SK-N-SH (cell line): Measurements from ENCODE around the gene HOXC10. TPM values are rescaled to one million over a fixed set of nuclear protein-coding genes. Genes with fewer than 3 reads are reported as not detected.
A peak's percentile ranks its signal among the peaks of the same experiment; 100 is the strongest.

Source experiments
- CTCF ChIA-PET: fragments of 300-600, 350-600 bp; formaldehyde crosslinking; extraction: SDS; loops from one replicate; lab custom pipeline; 2021; lab: Yijun Ruan, JAX
- POLR2A ChIA-PET: fragments of 350-600 bp; sonication (Branson Sonifier 250); formaldehyde crosslinking; extraction: SDS; loops from one replicate; lab custom pipeline; 2020; ENCODE audit warnings: antibody characterized with exemption, inconsistent platforms; lab: Yijun Ruan, JAX
- DNase-seq: peaks from one replicate; pipeline ENCODE4 v3.0.0; 2012
- H2AFZ ChIP-seq: fragments of 200-600 bp; sonication (generic); 2 replicates; pipeline ENCODE4 v1.8.1; 2016; ENCODE audit warnings: antibody characterized with exemption, mild to moderate bottlenecking, low read depth
- H3F3A ChIP-seq: fragments of 200-600 bp; sonication (generic); replicated peaks from 2 replicates; pipeline ENCODE3; 2016; ENCODE audit warnings: antibody characterized with exemption, mild to moderate bottlenecking; ENCODE audit not compliant: insufficient read depth
- H3K27ac ChIP-seq, 2 experiments: fragments of 200-500 bp in 1 of 2; fragments of 200-600 bp in 1 of 2; sonication (Bioruptor generic) in 1 of 2; sonication (generic), shearing (Covaris generic) in 1 of 2; 2 replicates each; pipeline versions ENCODE4 v1.5.1 to v1.6.1; 2014 to 2016; ENCODE audit warnings: low read depth in 2 of 2, inconsistent platforms in 1 of 2, low read length in 1 of 2, mild to moderate bottlenecking in 1 of 2, mixed read lengths in 1 of 2
- H3K27me3 ChIP-seq: fragments of 200-600 bp; sonication (generic), shearing (Covaris generic); 2 replicates; pipeline ENCODE4 v1.6.1; 2016; ENCODE audit warnings: mixed run types; ENCODE audit not compliant: insufficient read depth
- H3K36me3 ChIP-seq, 2 experiments: fragments of 200-500 bp in 1 of 2; fragments of 200-600 bp in 1 of 2; sonication (Bioruptor generic) in 1 of 2; sonication (generic) in 1 of 2; replicated peaks in 1 of 2; 2 replicates each; pipeline versions ENCODE3 to v1.5.1; 2014 to 2016; ENCODE audit warnings: low read length in 1 of 2, mild to moderate bottlenecking in 1 of 2; ENCODE audit not compliant: insufficient read depth in 2 of 2, control insufficient read depth in 1 of 2
- H3K4me1 ChIP-seq, 2 experiments: fragments of 200-500 bp in 1 of 2; fragments of 200-600 bp in 1 of 2; sonication (Bioruptor generic) in 1 of 2; sonication (generic), shearing (Covaris generic) in 1 of 2; 2 replicates each; pipeline versions ENCODE4 v1.5.1 to v1.6.1; 2014 to 2016; ENCODE audit warnings: low read depth in 1 of 2, low read length in 1 of 2, mixed run types in 1 of 2; ENCODE audit not compliant: insufficient read depth in 2 of 2, control insufficient read depth in 1 of 2
- H3K4me2 ChIP-seq: fragments of 200-600 bp; sonication (generic), shearing (Covaris generic); 2 replicates; pipeline ENCODE4 v1.6.1; 2017; ENCODE audit warnings: mixed run types
- H3K4me3 ChIP-seq, 2 experiments: fragments of 200-500 bp in 1 of 2; fragments of 200-600 bp in 1 of 2; sonication (Bioruptor generic) in 1 of 2; sonication (generic), shearing (Covaris generic) in 1 of 2; 2 replicates each; pipeline versions ENCODE4 v1.5.1 to v1.8.1; 2014 to 2016; ENCODE audit warnings: low read depth in 2 of 2, inconsistent platforms in 1 of 2, low read length in 1 of 2, mild to moderate bottlenecking in 1 of 2, mixed read lengths in 1 of 2, moderate library complexity in 1 of 2
- H3K79me2 ChIP-seq: fragments of 200-600 bp; sonication (generic); 2 replicates; pipeline ENCODE4 v1.8.1; 2017; ENCODE audit warnings: mild to moderate bottlenecking; ENCODE audit not compliant: insufficient read depth
- H3K9ac ChIP-seq: fragments of 200-600 bp; sonication (generic); 2 replicates; pipeline ENCODE4 v1.6.1; 2017; ENCODE audit warnings: mixed run types
- H3K9me2 ChIP-seq: fragments of 200-600 bp; sonication (generic); 2 replicates; pipeline ENCODE4 v1.6.1; 2017; ENCODE audit warnings: mixed run types
- H3K9me3 ChIP-seq: fragments of 200-600 bp; sonication (generic); 2 replicates; pipeline ENCODE4 v1.6.1; 2017; ENCODE audit warnings: mixed run types, mild to moderate bottlenecking, moderate library complexity
- H4K20me1 ChIP-seq: fragments of 200-600 bp; sonication (generic); 2 replicates; pipeline ENCODE4 v1.6.1; 2017; ENCODE audit warnings: mild to moderate bottlenecking, mixed run types; ENCODE audit not compliant: insufficient read depth
- EP300 ChIP-seq, 2 experiments: IDR thresholded peaks; 2 replicates each; pipeline versions ENCODE4 v1.4.0 to v1.6.1; 2012; ENCODE audit warnings: borderline replicate concordance in 1 of 2, low read depth in 1 of 2, low read length in 1 of 2
- EZH2phosphoT487 ChIP-seq: fragments of 200-600 bp; sonication (generic); IDR thresholded peaks from 2 replicates; pipeline ENCODE4 v1.6.1; 2017; ENCODE audit warnings: low read depth, mixed run types, mild to moderate bottlenecking, antibody characterized with exemption, moderate library complexity, borderline replicate concordance
- FOSL2 ChIP-seq: IDR thresholded peaks from 2 replicates; pipeline ENCODE4 v1.4.0; 2012; ENCODE audit warnings: low read depth, mild to moderate bottlenecking, moderate library complexity, borderline replicate concordance
- FOXJ3 ChIP-seq: sonication (generic); formaldehyde crosslinking; IDR thresholded peaks from 2 replicates; pipeline ENCODE4 v1.5.1; 2020; ENCODE audit warnings: mild to moderate bottlenecking, missing genetic modification reagents
- FOXM1 ChIP-seq: IDR thresholded peaks from 2 replicates; pipeline ENCODE4 v1.4.0; 2012; ENCODE audit warnings: low read depth, mild to moderate bottlenecking
- GABPA ChIP-seq: IDR thresholded peaks from 2 replicates; pipeline ENCODE4 v1.4.0; 2012; ENCODE audit warnings: low read depth, mild to moderate bottlenecking
- JUND ChIP-seq: IDR thresholded peaks from 2 replicates; pipeline ENCODE4 v1.4.0; 2012
- NRF1 ChIP-seq: IDR thresholded peaks from 2 replicates; pipeline ENCODE4 v1.6.1; 2012; ENCODE audit warnings: low read depth, mild to moderate bottlenecking, low read length
- PBX3 ChIP-seq: IDR thresholded peaks from 2 replicates; pipeline ENCODE4; 2012
- RFX5 ChIP-seq: IDR thresholded peaks from 2 replicates; pipeline ENCODE4 v1.6.1; 2012; ENCODE audit warnings: mild to moderate bottlenecking, improper control_type of control experiment, low read length
- SMC3 ChIP-seq: IDR thresholded peaks from 2 replicates; pipeline ENCODE4 v1.6.1; 2012; ENCODE audit warnings: low read depth, low read length, improper control_type of control experiment
- USF2 ChIP-seq: fragments of 150-350 bp; IDR thresholded peaks from 2 replicates; pipeline ENCODE4 v1.6.1; 2017; ENCODE audit warnings: antibody characterized with exemption, low read length, low read depth, borderline replicate concordance
- YY1 ChIP-seq: IDR thresholded peaks from 2 replicates; pipeline ENCODE4 v1.4.0; 2012; ENCODE audit warnings: low read depth, mild to moderate bottlenecking
- WGBS: methylation state at CpG from one replicate; pipeline ENCODE4 v1.1.6; 2017; ENCODE audit warnings: low lambda C conversion rate; 5-methylcytosine and 5-hydroxymethylcytosine counted together
- polyA plus RNA-seq, 3 experiments: library from polyadenylated mRNA; depleted of rRNA; stranded (reverse); fragments of >200 nt; gene quantifications; 2 replicates each; pipeline ENCODE4 v1.2.3, GENCODE V29; 2012

The HOXC10 gene
- polyA plus RNA-seq, 1 of the 3 experiments (the other 2 are of a cell fraction), result 0.03 TPM

GRCh38 chr12:53944209-53944608, 40.7 kb upstream of the HOXC10 start:
- ChIA-PET CTCF (interaction anchor here (1.0 kb wide), 1 partner anchor 45 kb away, joined by 4 read pairs; no protein-coding TSS in a partner anchor), POLR2A (no interaction called here)
- Histone ChIP-seq H2AFZ (no peak overlapping the region), H3K9me3 (no peaks in the 10 kb centered on the region), H3K4me2 (no peak overlapping the region), H4K20me1 (no peaks in the 10 kb centered on the region), H3K79me2 (no peaks in the 10 kb centered on the region), H3K4me3 (no peak overlapping the region), H3K36me3 (no peaks in the 10 kb centered on the region), H3K4me1 (no peaks in the 10 kb centered on the region), H3K9ac (no peak overlapping the region), H3K9me2 (no peaks in the 10 kb centered on the region), H3K27me3 (peaks cover 97% of the 10 kb centered on the region), H3F3A (no peaks in the 10 kb centered on the region), H3K27ac (no peak overlapping the region)
- WGBS, result 29% methylated on average over 4 of the region's 4 CpGs
- TF ChIP-seq JUND (no peak), GABPA (no peak), SMC3 (no peak), EP300 (IDR thresholded peaks at IDR 0.05; ENCODE audit: borderline replicate concordance in 1 of 2, low read depth in 1 of 2, low read length in 1 of 2) (no peak), FOXM1 (no peak), NRF1 (no peak), PBX3 (no peak), RFX5 (no peak), YY1 (no peak), FOSL2 (no peak)
- no peak for DNase-seq

DNA sequence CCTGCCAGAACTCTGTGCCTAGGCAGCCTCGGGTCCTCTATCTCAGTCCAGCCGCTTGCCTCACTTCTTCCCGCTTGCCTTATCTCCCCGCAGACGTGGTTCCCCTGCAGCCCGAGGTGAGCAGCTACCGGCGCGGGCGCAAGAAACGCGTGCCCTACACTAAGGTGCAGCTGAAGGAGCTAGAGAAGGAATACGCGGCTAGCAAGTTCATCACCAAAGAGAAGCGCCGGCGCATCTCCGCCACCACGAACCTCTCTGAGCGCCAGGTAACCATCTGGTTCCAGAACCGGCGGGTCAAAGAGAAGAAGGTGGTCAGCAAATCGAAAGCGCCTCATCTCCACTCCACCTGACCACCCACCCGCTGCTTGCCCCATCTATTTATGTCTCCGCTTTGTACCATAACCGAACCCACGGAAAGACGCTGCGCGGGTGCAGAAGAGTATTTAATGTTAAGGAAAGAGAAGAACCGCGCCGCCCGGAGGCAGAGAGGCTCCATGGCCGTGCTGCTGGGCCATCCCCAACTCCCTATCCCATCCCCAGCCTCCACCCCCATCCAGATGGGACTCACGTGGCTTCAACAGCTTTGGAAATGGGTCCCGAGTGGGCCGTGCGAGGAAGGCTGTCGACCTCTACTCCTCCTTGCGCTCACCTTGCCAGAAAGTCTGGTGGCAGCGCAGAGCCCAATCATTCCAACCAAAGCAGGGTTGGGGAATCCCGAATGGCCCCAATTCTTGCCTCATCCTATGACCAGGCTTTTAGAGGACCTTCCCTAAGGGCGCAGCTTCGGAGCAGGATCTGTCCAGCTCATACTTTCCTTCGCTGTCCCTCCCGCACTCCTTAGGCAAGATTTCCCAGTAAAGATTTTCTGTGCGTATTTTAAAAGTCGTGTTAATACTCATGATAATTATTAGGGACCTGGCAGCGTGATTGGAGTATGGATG, 39.8 kb upstream of the HOXC10 start:
- POLR2A ChIA-PET, result no interaction called here

More for the DNA sequence above, 39.8 kb upstream of the HOXC10 start:
- H3K4me1 ChIP-seq, result no peaks in the 10 kb centered on the region
- no peaks in the 10 kb centered on the region for H4K20me1 ChIP-seq
- no peak overlapping the region for H3K4me3 ChIP-seq
- H3K9ac ChIP-seq, result no peak overlapping the region
- WGBS, result 30% methylated on average over 49 of the region's 51 CpGs
- CTCF ChIA-PET, result interaction anchor here (0.6 to 1.9 kb wide), 7 partner anchors 14 to 455 kb away, joined by 3 to 7 read pairs (median 4); partner anchors contain the start of gene HOXC10
- H3K27me3 ChIP-seq, result peaks cover 97% of the 10 kb centered on the region
- H3K36me3 ChIP-seq, result no peaks in the 10 kb centered on the region
- no peaks in the 10 kb centered on the region for H3F3A ChIP-seq
- H3K79me2 ChIP-seq, result no peaks in the 10 kb centered on the region
- no peak overlapping the region for H2AFZ ChIP-seq
- H3K9me3 ChIP-seq, result no peaks in the 10 kb centered on the region
- H3K27ac ChIP-seq, result no peak overlapping the region
- DNase-seq, result no peak
- no peaks in the 10 kb centered on the region for H3K9me2 ChIP-seq
- H3K4me2 ChIP-seq, result no peak overlapping the region
- TF ChIP-seq PBX3, result no peak
- TF ChIP-seq EZH2phosphoT487, result 0 out of 2 replicates have a peak, but pooled peaks have one; percentile 21
- TF ChIP-seq FOXJ3, result no peak
- no peak for TF ChIP-seq USF2
